Rectal smooth muscle tissue (tissue), 1 donor: ENCODE measurements around the gene MTMR1.

Experiments
- H3K27ac ChIP-seq: one replicate; pipeline ENCODE4 v1.7.0; 2013; ENCODE audit warnings: low read depth, low read length, inconsistent platforms
- H3K27me3 ChIP-seq: one replicate; pipeline ENCODE4 v1.7.0; 2013; ENCODE audit warnings: low read length; ENCODE audit not compliant: control insufficient read depth, insufficient read depth
- H3K36me3 ChIP-seq: one replicate; pipeline ENCODE4 v1.7.0; 2013; ENCODE audit warnings: low read length; ENCODE audit not compliant: control insufficient read depth, insufficient read depth
- H3K4me1 ChIP-seq: one replicate; pipeline ENCODE4 v1.7.0; 2013; ENCODE audit warnings: low read length; ENCODE audit not compliant: control insufficient read depth, insufficient read depth
- H3K4me3 ChIP-seq: one replicate; pipeline ENCODE4 v1.7.0; 2013; ENCODE audit warnings: low read length
- H3K9ac ChIP-seq: one replicate; pipeline ENCODE4 v1.7.0; 2013; ENCODE audit warnings: low read length

The MTMR1 gene

DNA sequence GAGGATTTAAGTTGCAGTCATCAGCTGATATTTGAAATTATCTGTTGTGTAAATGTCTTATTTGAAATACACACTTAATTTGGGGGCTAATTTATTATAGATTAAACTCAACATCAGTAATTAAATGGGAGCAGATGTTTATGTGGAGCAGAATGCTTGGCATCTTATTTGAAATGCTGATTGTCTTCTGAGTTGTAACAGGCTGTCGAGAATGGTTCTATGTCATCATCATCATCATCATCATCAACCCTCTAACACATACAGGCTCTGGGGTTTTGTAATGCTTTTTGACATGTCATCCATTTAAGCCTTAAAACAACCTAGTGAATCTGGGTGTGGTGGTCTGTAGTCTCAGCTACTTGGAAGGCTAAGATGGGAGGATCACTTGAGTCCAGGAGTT lies 8.2 kb downstream of the MTMR1 start:
- H3K4me1 ChIP-seq: no peaks in the 10 kb centered on the region
- no peak overlapping the region for H3K27ac ChIP-seq
- no peak overlapping the region for H3K9ac ChIP-seq
- H3K27me3 ChIP-seq: no peaks in the 10 kb centered on the region
- H3K36me3 ChIP-seq: no peaks in the 10 kb centered on the region
- no peak overlapping the region for H3K4me3 ChIP-seq

DNA sequence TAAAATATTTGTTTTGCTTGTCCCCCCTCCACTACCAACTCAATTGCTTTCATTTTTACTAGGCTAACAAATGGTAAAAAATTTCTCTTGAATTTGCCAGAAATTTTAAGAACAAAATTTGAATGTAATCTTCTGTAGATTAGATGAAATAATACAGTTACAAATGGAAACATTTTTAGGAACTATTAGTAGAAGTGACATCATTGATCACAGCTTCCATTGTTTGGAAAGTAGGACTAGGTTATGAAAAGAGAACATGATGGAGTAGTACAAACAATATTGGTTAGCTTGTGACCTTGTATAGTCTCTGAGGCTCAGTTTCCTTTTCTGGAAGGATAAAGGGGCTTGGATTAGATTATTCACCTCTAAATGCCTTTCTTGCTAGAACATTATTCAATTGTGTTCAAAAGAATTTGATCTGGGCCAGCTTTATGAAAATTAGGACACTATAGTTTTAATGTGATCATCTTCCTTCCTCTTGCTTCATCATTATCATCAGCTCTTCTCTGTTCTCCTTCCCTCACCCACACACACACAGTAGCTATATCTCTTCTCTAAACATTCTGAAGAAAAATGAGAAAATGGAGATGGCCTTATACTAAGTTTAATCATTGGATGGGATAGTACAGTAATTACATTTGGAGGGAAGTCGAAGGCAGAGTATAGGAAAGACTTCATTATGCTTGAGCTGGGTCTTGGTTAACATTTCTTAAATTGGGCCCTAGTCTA lies 9.9 kb downstream of the MTMR1 start:
- Histone ChIP-seq H3K27me3 (no peaks in the 10 kb centered on the region), H3K27ac (no peak overlapping the region), H3K4me3 (no peak overlapping the region), H3K9ac (no peak overlapping the region), H3K4me1 (no peaks in the 10 kb centered on the region), H3K36me3 (no peaks in the 10 kb centered on the region)

DNA sequence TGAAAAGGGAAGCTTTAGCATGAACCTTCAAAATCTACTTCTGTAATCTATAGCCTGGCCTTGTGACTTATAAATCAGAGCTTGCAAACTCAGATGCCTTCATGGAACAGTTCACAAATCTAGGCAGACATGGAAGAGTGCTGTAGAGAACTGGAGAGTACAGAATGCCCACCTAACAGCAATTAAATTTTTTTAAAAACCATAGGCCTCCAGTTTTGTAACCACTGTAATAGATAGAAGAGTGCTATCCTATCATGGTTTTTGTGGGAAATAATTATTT lies 10.4 kb downstream of the MTMR1 start:
- H3K4me1 ChIP-seq: no peaks in the 10 kb centered on the region
- no peak overlapping the region for H3K4me3 ChIP-seq
- no peaks in the 10 kb centered on the region for H3K36me3 ChIP-seq
- no peak overlapping the region for H3K9ac ChIP-seq
- no peak overlapping the region for H3K27ac ChIP-seq
- no peaks in the 10 kb centered on the region for H3K27me3 ChIP-seq

DNA sequence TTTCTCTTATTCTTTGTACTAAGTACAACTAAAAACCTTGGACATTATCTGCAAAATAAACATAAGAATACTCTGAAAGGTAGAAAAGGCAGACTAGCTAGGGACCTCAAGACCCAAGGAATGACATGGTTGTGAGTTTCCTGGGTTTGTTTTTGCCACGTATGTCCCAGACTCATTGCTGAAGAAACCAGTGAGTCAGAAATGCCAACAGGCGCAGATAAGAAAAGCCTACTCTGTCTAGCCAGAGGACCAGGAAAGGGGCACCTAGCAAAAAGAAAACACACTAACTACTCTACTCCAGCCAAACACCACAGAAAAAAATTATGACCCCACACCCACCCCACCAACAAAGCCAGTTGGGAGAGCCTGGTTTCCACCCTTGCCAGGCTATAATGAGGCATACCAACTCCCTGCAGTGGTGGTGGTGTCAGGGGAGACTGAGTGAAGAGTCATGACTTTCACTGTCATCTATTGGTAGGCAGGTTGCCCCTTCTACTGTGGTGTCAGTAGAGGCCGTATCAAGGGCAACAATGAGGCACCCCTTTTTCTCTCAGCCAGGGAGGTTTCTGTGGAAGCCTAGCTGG lies 10.9 kb downstream of the MTMR1 start:
- H3K27ac ChIP-seq: no peak overlapping the region
- no peaks in the 10 kb centered on the region for H3K27me3 ChIP-seq
- H3K4me3 ChIP-seq: no peak overlapping the region
- H3K4me1 ChIP-seq: no peaks in the 10 kb centered on the region
- H3K36me3 ChIP-seq: no peaks in the 10 kb centered on the region
- H3K9ac ChIP-seq: no peak overlapping the region

DNA sequence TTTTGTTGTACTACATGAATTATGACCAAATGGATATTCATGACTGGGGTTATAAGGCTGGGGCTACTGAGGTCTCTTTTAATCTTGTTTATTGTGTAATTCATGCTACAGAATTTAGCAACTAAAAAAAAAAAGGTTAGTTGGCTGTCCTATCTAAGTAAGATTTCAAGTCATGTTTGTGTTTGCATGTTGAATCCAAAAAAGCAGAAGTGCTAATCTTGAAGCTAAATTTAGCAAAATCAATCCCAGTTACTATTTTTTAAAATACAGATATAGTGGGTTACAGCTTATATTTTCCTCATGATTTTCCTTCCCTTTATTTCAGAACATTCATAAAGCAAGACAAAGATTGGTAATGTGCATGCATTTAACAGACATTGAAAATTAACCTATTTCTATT lies 19.4 kb downstream of the MTMR1 start:
- no peak overlapping the region for H3K4me3 ChIP-seq
- no peaks in the 10 kb centered on the region for H3K27me3 ChIP-seq
- H3K9ac ChIP-seq: no peak overlapping the region
- H3K27ac ChIP-seq: no peak overlapping the region
- no peaks in the 10 kb centered on the region for H3K36me3 ChIP-seq
- H3K4me1 ChIP-seq: no peaks in the 10 kb centered on the region

DNA sequence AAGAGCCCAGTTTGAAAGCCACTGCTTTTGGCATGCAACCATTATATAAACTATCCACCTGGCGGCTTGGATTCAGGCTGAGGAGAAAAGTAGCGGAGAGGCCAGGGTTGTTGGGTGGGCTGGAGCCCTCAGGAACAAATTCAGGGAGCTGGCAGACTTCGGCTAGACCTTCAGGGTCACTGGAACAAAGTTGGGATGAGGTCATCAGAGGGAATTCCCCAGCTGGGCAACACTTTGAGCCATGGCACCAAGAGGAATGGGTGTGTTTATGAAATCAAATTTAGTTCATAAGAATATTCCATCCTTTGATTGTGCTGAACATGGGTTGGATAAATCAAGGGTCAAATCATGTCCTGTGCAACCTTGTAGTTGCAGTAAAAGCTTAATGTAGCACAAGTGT lies 22.0 kb downstream of the MTMR1 start:
- H3K4me3 ChIP-seq: no peak overlapping the region
- H3K9ac ChIP-seq: no peak overlapping the region
- H3K36me3 ChIP-seq: no peaks in the 10 kb centered on the region
- H3K27me3 ChIP-seq: no peaks in the 10 kb centered on the region
- no peaks in the 10 kb centered on the region for H3K4me1 ChIP-seq
- H3K27ac ChIP-seq: no peak overlapping the region

DNA sequence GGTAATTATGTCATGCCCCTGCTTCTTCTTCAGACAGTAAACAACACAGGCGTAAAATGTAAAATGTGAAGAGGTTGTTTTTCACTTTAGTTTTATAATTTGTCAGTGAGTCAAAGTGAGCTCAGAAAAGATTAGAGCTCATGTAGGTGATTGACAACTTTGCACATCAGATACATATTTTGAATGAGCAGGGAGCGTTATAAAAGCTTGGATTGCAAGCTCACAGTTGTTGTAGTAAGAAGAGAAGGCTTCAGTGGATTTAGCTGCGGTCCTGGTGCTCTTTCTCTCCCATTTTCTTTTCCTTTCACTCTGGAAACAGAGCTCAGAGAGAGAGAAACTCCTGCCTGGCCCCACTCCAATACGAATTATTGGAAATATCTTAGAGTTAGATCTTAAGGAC lies 26.4 kb downstream of the MTMR1 start:
- Histone ChIP-seq H3K27ac (no peak overlapping the region), H3K36me3 (no peaks in the 10 kb centered on the region), H3K27me3 (no peaks in the 10 kb centered on the region), H3K4me3 (no peak overlapping the region), H3K4me1 (no peaks in the 10 kb centered on the region), H3K9ac (no peak overlapping the region)

DNA sequence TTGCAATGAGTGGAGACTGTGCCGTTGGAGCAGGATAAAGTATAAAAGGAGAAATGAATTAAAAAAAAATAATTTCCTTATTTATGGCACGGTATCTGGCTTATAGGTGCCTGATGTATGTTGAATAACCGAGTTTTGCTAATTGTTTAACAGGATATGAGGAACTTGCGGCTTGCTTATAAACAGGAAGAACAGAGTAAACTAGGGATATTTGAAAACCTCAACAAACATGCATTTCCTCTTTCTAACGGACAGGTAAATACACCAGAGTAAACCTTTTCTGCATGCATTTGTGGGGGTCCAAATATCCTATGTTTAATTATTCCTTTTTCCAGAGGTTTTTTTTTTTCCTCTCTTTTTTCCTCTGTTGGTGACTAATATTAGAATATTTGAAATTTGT lies 36.8 kb downstream of the MTMR1 start:
- H3K36me3 ChIP-seq: no peaks in the 10 kb centered on the region

DNA sequence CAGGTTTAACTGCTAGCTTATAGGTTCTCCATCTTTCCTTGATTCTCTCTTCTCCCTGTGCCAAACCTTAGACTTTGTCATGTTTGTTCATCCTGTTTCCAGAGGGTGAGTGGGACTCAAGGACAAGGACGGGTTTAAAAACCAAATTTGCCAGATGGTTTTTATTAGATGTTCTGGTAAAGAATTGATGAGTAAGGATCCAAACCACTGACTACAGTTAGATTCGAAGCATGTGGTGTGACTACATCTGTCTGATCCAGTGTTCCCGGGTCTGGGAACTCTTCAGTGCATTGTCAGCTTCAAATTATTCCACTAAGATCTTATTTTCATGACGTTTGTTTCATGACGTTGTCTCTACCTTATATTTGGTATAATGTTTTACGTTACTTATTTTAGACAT lies 37.5 kb downstream of the MTMR1 start:
- no peak overlapping the region for H3K27ac ChIP-seq

More for the DNA sequence above, 36.8 kb downstream of the MTMR1 start:
- Histone ChIP-seq H3K4me1 (no peaks in the 10 kb centered on the region), H3K27ac (no peak overlapping the region), H3K4me3 (no peak overlapping the region), H3K27me3 (no peaks in the 10 kb centered on the region), H3K9ac (no peak overlapping the region)

DNA sequence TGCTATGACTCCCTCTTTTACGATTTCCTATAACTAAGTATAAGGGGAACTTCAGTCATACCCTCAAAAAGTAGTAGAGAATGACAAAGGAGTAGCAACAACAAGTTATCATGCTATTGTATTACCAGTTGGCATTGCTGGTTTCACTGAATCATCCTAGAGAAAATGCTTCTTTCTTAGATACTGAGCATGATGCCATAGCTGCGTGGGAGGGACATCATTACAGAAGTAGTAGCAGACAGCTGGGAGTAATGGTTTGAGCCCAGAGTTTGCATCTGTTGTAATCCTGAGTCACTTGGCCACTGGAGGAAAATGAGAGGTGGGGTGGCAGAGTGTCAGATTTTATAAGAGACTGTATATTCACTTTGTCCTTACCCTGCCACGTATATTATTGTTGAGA lies 38.6 kb downstream of the MTMR1 start:
- H3K27me3 ChIP-seq: no peaks in the 10 kb centered on the region
- H3K9ac ChIP-seq: no peak overlapping the region
- no peak overlapping the region for H3K27ac ChIP-seq
- no peaks in the 10 kb centered on the region for H3K36me3 ChIP-seq
- H3K4me1 ChIP-seq: no peaks in the 10 kb centered on the region
- H3K4me3 ChIP-seq: no peak overlapping the region

More for the DNA sequence above, 37.5 kb downstream of the MTMR1 start:
- Histone ChIP-seq H3K4me3 (no peak overlapping the region), H3K36me3 (no peaks in the 10 kb centered on the region), H3K27me3 (no peaks in the 10 kb centered on the region), H3K4me1 (no peaks in the 10 kb centered on the region), H3K9ac (no peak overlapping the region)

DNA sequence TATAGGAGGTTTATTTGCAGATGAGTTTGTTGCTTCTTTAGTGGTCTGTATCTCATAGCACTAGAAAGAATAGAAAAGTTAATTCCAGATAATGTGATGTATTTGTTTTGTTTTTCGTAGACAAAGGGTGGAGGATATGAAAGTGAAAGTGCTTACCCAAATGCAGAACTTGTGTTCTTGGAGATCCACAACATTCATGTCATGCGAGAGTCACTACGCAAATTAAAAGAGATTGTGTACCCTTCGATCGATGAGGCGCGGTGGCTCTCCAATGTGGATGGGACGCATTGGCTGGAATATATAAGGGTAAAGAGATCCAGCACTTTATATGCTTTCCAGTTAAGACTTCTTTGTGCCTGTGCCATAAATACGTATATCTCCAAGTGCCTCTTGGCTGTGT lies 43.3 kb downstream of the MTMR1 start:
- H3K4me1 ChIP-seq: no peaks in the 10 kb centered on the region
- no peak overlapping the region for H3K27ac ChIP-seq
- no peak overlapping the region for H3K4me3 ChIP-seq
- peaks cover 9% of the 10 kb centered on the region for H3K36me3 ChIP-seq
- no peak overlapping the region for H3K9ac ChIP-seq
- H3K27me3 ChIP-seq: no peaks in the 10 kb centered on the region

DNA sequence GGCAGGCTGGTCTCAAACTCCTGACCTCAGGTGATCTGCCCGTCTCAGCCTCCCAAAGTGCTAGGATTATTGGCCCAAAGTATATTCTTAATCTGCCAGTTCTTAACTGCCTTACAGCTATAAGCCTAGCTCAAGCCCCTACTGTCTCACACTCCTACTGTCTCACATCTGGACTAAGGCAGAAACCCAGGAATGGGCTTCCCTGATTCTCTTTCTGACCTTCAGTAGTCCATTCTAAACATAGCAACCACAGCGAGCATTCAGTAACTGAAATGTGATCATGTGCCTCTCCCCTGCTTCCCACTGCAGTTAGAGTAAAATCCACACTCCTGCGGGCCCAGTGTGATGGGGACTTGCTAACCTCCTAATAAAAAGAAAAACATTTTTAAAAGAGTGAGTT lies 58.9 kb downstream of the MTMR1 start:
- peaks cover 3% of the 10 kb centered on the region for H3K36me3 ChIP-seq
- H3K27me3 ChIP-seq: no peaks in the 10 kb centered on the region
- H3K9ac ChIP-seq: no peak overlapping the region
- no peak overlapping the region for H3K4me3 ChIP-seq
- no peaks in the 10 kb centered on the region for H3K4me1 ChIP-seq
- no peak overlapping the region for H3K27ac ChIP-seq

DNA sequence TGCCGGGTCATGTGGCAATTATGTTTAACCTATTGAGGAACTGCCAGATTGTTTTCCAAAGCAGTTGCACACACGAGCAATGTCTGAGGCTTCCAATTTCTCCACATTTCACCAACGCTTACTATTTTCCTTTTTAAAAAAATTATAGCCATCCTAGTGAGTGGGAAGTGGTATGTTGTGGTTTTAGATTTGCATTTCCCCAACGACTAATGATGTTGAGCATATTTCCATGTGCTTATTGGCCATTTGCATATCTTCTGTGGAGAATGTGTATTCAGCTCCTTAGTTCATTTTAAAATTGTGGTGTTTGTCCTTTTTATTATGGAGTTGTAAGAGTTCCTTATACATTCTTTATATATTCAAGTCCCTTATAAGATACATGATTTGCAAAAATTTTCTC lies 60.2 kb downstream of the MTMR1 start:
- no peak overlapping the region for H3K4me3 ChIP-seq
- no peak overlapping the region for H3K9ac ChIP-seq
- H3K36me3 ChIP-seq: peaks cover 3% of the 10 kb centered on the region
- no peaks in the 10 kb centered on the region for H3K4me1 ChIP-seq
- H3K27ac ChIP-seq: no peak overlapping the region
- no peaks in the 10 kb centered on the region for H3K27me3 ChIP-seq
